ENCODE data around the gene TTC13. TPM values are rescaled to one million over a fixed set of nuclear protein-coding genes. Genes with fewer than 3 reads are reported as not detected.

The TTC13 gene
- total RNA-seq, 1 experiment from 2014 or later = 11.2 TPM

- H3K9me2 ChIP-seq (replicated peaks; ENCODE audit: insufficient read depth, low read length) = no peaks in the 10 kb centered on the region
- peaks cover 41% of the 10 kb centered on the region for H3K36me3 ChIP-seq (ENCODE audit: insufficient read depth, low read length)
- no peaks in the 10 kb centered on the region for H4K20me1 ChIP-seq (ENCODE audit: insufficient read depth, low read depth, low read length)
- no peak overlapping the region for H3K4me2 ChIP-seq (ENCODE audit: low read depth, low read length, poor library complexity, severe bottlenecking)
- no peak for DNase-seq
- no peaks in the 10 kb centered on the region for H3K4me1 ChIP-seq (ENCODE audit: low read length)
- H2AFZ ChIP-seq (ENCODE audit: low read length) = no peak overlapping the region
- no peak overlapping the region for H3K4me3 ChIP-seq (ENCODE audit: low read length)
- no peaks in the 10 kb centered on the region for H3K79me2 ChIP-seq (ENCODE audit: low read length)
- H3K27me3 ChIP-seq (ENCODE audit: low read length) = no peaks in the 10 kb centered on the region
- no peak overlapping the region for H3K27ac ChIP-seq (ENCODE audit: low read length)
- no peak overlapping the region for H3K9ac ChIP-seq (ENCODE audit: low read length)
- peaks cover 7% of the 10 kb centered on the region; the same call in 1 of the 2 replicates for H3K9me3 ChIP-seq (ENCODE audit: low read length)
These were observed 23.2 kb upstream of the TTC13 start for GRCh38 chr1:231001892-231002291.

DNA sequence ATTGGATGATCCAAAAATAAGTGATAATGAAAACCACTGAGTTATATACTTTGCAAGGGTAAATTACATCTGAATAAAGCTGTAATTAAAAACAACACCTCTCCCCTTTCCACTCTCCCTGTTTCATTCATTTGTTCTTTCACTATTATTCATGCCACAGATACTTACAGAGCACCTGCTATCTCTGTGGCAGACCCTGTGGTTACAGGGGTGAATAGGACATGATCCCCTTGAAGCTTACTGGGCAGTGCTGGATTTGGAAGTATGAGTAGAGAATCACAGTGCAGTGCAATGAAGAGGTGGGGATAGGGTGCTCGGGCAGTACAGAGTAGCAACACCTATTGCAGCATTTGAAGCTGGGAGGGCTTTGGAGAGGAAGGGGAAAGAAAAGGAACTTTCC is 22.0 kb upstream of the TTC13 start:
- no peak for DNase-seq
- Histone ChIP-seq H3K4me3 (ENCODE audit: low read length) (no peak overlapping the region), H3K9me3 (ENCODE audit: low read length) (peaks cover 4% of the 10 kb centered on the region; the same call in 1 of the 2 replicates), H3K79me2 (ENCODE audit: low read length) (no peaks in the 10 kb centered on the region), H3K36me3 (ENCODE audit: insufficient read depth, low read length) (peaks cover 48% of the 10 kb centered on the region), H4K20me1 (ENCODE audit: insufficient read depth, low read depth, low read length) (no peaks in the 10 kb centered on the region), H3K9ac (ENCODE audit: low read length) (no peak overlapping the region), H3K4me1 (ENCODE audit: low read length) (no peaks in the 10 kb centered on the region), H3K9me2 (replicated peaks; ENCODE audit: insufficient read depth, low read length) (no peaks in the 10 kb centered on the region), H3K4me2 (ENCODE audit: low read depth, low read length, poor library complexity, severe bottlenecking) (no peak overlapping the region), H2AFZ (ENCODE audit: low read length) (no peak overlapping the region), H3K27ac (ENCODE audit: low read length) (no peak overlapping the region), H3K27me3 (ENCODE audit: low read length) (no peaks in the 10 kb centered on the region)

DNA sequence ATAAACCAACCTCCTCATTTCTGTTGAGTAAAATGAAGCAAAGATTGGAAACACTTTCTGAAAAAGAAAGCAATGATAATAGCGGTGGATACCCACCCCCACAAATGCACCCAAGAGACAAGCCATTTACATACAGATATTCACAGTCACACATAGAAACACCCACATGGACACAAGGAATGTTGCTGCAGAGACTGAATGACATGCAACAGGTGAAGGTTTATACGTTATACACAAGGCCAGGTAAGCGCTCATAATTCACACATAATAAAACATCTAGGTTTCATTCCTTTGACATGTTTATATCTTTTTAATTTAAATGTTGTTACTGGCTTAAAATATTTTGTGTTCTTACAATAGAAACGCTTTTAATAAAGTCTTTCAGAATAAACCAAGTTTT is 21.5 kb upstream of the TTC13 start:
- H3K9me3 ChIP-seq (ENCODE audit: low read length) = peaks cover 3% of the 10 kb centered on the region; the same call in 1 of the 2 replicates
- H3K4me2 ChIP-seq (ENCODE audit: low read depth, low read length, poor library complexity, severe bottlenecking) = no peak overlapping the region
- H3K27me3 ChIP-seq (ENCODE audit: low read length) = no peaks in the 10 kb centered on the region
- no peaks in the 10 kb centered on the region for H3K79me2 ChIP-seq (ENCODE audit: low read length)
- H2AFZ ChIP-seq (ENCODE audit: low read length) = no peak overlapping the region
- no peak overlapping the region for H3K9ac ChIP-seq (ENCODE audit: low read length)
- H3K4me1 ChIP-seq (ENCODE audit: low read length) = no peaks in the 10 kb centered on the region
- H3K4me3 ChIP-seq (ENCODE audit: low read length) = no peak overlapping the region
- DNase-seq = no peak
- H4K20me1 ChIP-seq (ENCODE audit: insufficient read depth, low read depth, low read length) = no peaks in the 10 kb centered on the region
- no peak overlapping the region for H3K27ac ChIP-seq (ENCODE audit: low read length)
- no peaks in the 10 kb centered on the region for H3K9me2 ChIP-seq (replicated peaks; ENCODE audit: insufficient read depth, low read length)
- H3K36me3 ChIP-seq (ENCODE audit: insufficient read depth, low read length) = peaks cover 52% of the 10 kb centered on the region

DNA sequence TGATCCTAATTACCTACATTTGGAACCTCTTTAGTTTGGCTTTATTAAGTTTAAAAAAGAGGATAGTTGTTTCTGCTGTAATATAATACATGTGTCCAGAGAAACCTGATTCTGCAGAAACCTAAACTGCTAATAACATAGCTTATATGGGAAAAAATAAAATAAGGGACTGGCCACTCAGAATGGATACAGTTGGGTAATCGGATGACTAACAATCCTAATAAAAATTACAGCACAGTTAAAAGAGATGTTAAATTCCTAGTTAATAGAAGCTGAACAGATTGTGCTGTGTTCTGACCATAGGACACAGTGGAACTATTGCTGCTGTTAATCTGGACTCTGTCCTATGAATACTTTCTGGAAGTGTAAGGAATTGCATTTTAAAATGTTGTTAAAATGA is 16.2 kb upstream of the TTC13 start:
- peaks cover 53% of the 10 kb centered on the region for H3K36me3 ChIP-seq (ENCODE audit: insufficient read depth, low read length)
- no peak overlapping the region for H2AFZ ChIP-seq (ENCODE audit: low read length)
- no peak for DNase-seq
- H3K4me2 ChIP-seq (ENCODE audit: low read depth, low read length, poor library complexity, severe bottlenecking) = no peak overlapping the region
- no peak overlapping the region for H3K9ac ChIP-seq (ENCODE audit: low read length)
- H3K4me3 ChIP-seq (ENCODE audit: low read length) = no peak overlapping the region
- no peaks in the 10 kb centered on the region for H3K9me3 ChIP-seq (ENCODE audit: low read length)
- peaks cover 9% of the 10 kb centered on the region for H3K79me2 ChIP-seq (ENCODE audit: low read length)
- H3K27me3 ChIP-seq (ENCODE audit: low read length) = no peaks in the 10 kb centered on the region
- no peak overlapping the region for H3K27ac ChIP-seq (ENCODE audit: low read length)
- no peaks in the 10 kb centered on the region for H3K4me1 ChIP-seq (ENCODE audit: low read length)
- no peaks in the 10 kb centered on the region for H3K9me2 ChIP-seq (replicated peaks; ENCODE audit: insufficient read depth, low read length)
- H4K20me1 ChIP-seq (ENCODE audit: insufficient read depth, low read depth, low read length) = no peaks in the 10 kb centered on the region

- H3K9ac ChIP-seq (ENCODE audit: low read length) = no peak overlapping the region
- no peak overlapping the region for H3K4me2 ChIP-seq (ENCODE audit: low read depth, low read length, poor library complexity, severe bottlenecking)
- no peaks in the 10 kb centered on the region for H3K27me3 ChIP-seq (ENCODE audit: low read length)
- H4K20me1 ChIP-seq (ENCODE audit: insufficient read depth, low read depth, low read length) = no peaks in the 10 kb centered on the region
- no peak for DNase-seq
- H3K4me1 ChIP-seq (ENCODE audit: low read length) = no peaks in the 10 kb centered on the region
- H2AFZ ChIP-seq (ENCODE audit: low read length) = no peak overlapping the region
- H3K27ac ChIP-seq (ENCODE audit: low read length) = no peak overlapping the region
- no peaks in the 10 kb centered on the region for H3K9me2 ChIP-seq (replicated peaks; ENCODE audit: insufficient read depth, low read length)
- peaks cover 33% of the 10 kb centered on the region for H3K79me2 ChIP-seq (ENCODE audit: low read length)
- H3K36me3 ChIP-seq (ENCODE audit: insufficient read depth, low read length) = peaks cover 46% of the 10 kb centered on the region
- no peaks in the 10 kb centered on the region for H3K9me3 ChIP-seq (ENCODE audit: low read length)
- no peak overlapping the region for H3K4me3 ChIP-seq (ENCODE audit: low read length)
These were observed 13.6 kb upstream of the TTC13 start for GRCh38 chr1:230992100-230992774.

- Histone ChIP-seq H3K4me1 (ENCODE audit: low read length) (peaks cover 4% of the 10 kb centered on the region; the same call in 1 of the 2 replicates), H3K9me2 (replicated peaks; ENCODE audit: insufficient read depth, low read length) (no peaks in the 10 kb centered on the region), H3K4me3 (ENCODE audit: low read length) (no peak overlapping the region), H3K9me3 (ENCODE audit: low read length) (no peaks in the 10 kb centered on the region), H3K79me2 (ENCODE audit: low read length) (peaks cover 74% of the 10 kb centered on the region), H3K36me3 (ENCODE audit: insufficient read depth, low read length) (peaks cover 36% of the 10 kb centered on the region), H3K9ac (ENCODE audit: low read length) (no peak overlapping the region), H4K20me1 (ENCODE audit: insufficient read depth, low read depth, low read length) (0 out of 2 replicates have a peak, but pooled peaks cover 3% of the 10 kb centered on the region), H3K27me3 (ENCODE audit: low read length) (no peaks in the 10 kb centered on the region), H3K4me2 (ENCODE audit: low read depth, low read length, poor library complexity, severe bottlenecking) (no peak overlapping the region), H2AFZ (ENCODE audit: low read length) (no peak overlapping the region), H3K27ac (ENCODE audit: low read length) (no peak overlapping the region)
- no peak for DNase-seq
These were observed 8.8 kb upstream of the TTC13 start for GRCh38 chr1:230987448-230987847.

DNA sequence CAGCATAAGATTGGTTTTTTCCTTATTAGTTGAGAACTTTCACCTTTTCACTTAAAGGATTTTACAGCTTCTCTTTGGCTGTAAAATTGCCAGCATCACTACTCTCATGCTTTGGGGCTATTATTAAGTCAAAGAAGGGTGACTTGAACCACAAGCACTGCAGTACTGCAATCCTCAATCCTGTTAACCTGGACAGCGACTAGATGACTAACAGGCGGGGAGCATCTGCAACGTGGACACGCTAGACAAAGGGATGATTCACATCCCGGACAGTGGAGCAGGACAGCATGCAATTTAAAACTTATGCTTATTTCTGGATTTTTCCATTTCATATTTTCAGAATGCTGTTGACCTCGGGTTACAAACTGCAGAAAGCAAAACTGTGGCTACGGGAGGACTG is 8.3 kb upstream of the TTC13 start:
- Histone ChIP-seq H3K27ac (ENCODE audit: low read length) (no peak overlapping the region), H3K36me3 (ENCODE audit: insufficient read depth, low read length) (peaks cover 34% of the 10 kb centered on the region), H3K9me3 (ENCODE audit: low read length) (no peaks in the 10 kb centered on the region), H3K27me3 (ENCODE audit: low read length) (no peaks in the 10 kb centered on the region), H2AFZ (ENCODE audit: low read length) (no peak overlapping the region), H3K4me1 (ENCODE audit: low read length) (peaks cover 4% of the 10 kb centered on the region; the same call in 1 of the 2 replicates), H3K9ac (ENCODE audit: low read length) (no peak overlapping the region), H3K79me2 (ENCODE audit: low read length) (peaks cover 79% of the 10 kb centered on the region), H3K9me2 (replicated peaks; ENCODE audit: insufficient read depth, low read length) (no peaks in the 10 kb centered on the region), H3K4me3 (ENCODE audit: low read length) (no peak overlapping the region), H3K4me2 (ENCODE audit: low read depth, low read length, poor library complexity, severe bottlenecking) (no peak overlapping the region), H4K20me1 (ENCODE audit: insufficient read depth, low read depth, low read length) (0 out of 2 replicates have a peak, but pooled peaks cover 3% of the 10 kb centered on the region)
- DNase-seq = no peak

DNA sequence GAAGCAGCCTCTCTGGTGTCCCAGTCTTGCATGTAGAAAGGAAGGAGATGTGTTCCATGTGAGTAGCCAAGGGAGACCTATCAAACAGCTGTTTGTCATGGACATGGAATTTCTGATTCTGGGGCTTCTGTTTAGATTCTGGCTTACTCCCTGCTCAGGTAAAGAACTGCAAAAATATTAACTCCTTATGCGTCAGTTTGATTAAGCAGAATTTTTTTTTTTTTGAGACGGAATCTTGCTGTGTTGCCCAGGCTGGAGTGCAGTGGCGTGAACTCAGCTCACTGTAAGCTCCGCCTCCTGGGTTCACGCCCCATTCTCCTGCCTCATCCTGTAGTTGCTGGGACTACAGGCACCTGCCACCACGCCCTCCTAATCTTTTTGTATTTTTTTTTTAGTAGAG is 7.0 kb upstream of the TTC13 start:
- Histone ChIP-seq H2AFZ (ENCODE audit: low read length) (no peak overlapping the region), H3K9me2 (replicated peaks; ENCODE audit: insufficient read depth, low read length) (no peaks in the 10 kb centered on the region), H4K20me1 (ENCODE audit: insufficient read depth, low read depth, low read length) (0 out of 2 replicates have a peak, but pooled peaks cover 3% of the 10 kb centered on the region), H3K4me1 (ENCODE audit: low read length) (peaks cover 11% of the 10 kb centered on the region), H3K4me2 (ENCODE audit: low read depth, low read length, poor library complexity, severe bottlenecking) (no peak overlapping the region), H3K79me2 (ENCODE audit: low read length) (peaks cover 86% of the 10 kb centered on the region), H3K9ac (ENCODE audit: low read length) (no peak overlapping the region), H3K9me3 (ENCODE audit: low read length) (no peaks in the 10 kb centered on the region), H3K27me3 (ENCODE audit: low read length) (no peaks in the 10 kb centered on the region), H3K36me3 (ENCODE audit: insufficient read depth, low read length) (peaks cover 39% of the 10 kb centered on the region), H3K4me3 (ENCODE audit: low read length) (no peak overlapping the region), H3K27ac (ENCODE audit: low read length) (no peak overlapping the region)
- no peak for DNase-seq

All from Karpas-422 (cell line).